Right ventricle myocardium inferior (tissue), 1 donor: ENCODE data around the gene FGF14. TPM values are rescaled to one million over a fixed set of nuclear protein-coding genes. Genes with fewer than 3 reads are reported as not detected.
A peak's percentile ranks its signal among the peaks of the same experiment; 100 is the strongest.

Source experiments
- ATAC-seq: fragments of 200-7000 bp; cut with Tn5 transposase; one replicate; pipeline ENCODE4 v1.9.1; 2020; ENCODE audit warnings: mild to moderate bottlenecking, moderate library complexity
- DNase-seq: peaks from one replicate; pipeline ENCODE4 v3.0.0; 2021; ENCODE audit errors: missing footprints
- intact Hi-C: fragments of 100-400 bp; cut with DNase I; formaldehyde crosslinking; loops from one replicate; pipeline ENCODE4 v1.11.0; 2022
- total RNA-seq: library from RNA; stranded (reverse); fragmentation: NEBNext Ultra II Directional; extraction: Animal tissue kit (Norgen Biotek cat#: 25700); gene quantifications from one replicate; pipeline ENCODE4 v1.2.1, GENCODE V29; 2021
- donor health status: DM: no; HTN: yes; CAD: no; lungs with severe emphysema.

Gene FGF14
- total RNA-seq, 1 donor from 2014 or later, result 3.6 TPM

DNA sequence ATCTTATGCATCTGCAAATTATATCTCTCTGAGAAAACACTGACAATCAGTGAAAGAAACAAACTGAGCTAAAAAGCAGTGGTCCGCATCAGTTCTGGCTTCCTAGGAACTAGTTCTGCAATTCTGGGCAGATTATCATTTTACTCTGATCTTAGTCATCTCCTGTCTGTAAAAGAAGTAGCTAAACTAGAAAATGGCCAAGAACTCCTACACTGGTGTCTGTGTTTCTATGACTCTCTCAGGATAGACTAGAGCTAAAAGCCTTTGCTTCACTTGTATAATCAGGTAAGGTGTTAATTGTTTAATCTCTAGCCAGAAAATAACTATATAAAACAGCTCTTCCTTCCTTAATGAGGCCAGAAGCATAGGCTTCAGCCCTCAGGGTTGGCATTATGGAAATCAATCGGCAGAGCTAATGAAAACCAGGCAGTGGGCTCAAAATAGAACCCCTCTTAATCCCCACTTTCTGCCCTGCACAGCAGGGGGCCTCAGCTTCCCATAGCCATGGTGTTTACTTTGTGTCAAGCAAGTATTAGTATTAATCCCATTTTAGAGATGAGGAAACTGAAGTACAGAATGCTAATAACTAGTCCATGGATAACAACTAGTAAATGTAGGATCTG is 459.2 kb downstream of the FGF14 start:
- ATAC-seq (peak; percentile 61), DNase-seq (no peak)
- intact Hi-C loops, result loop anchor here (1.0 to 10.0 kb wide), 6 partner anchors 70 to 615 kb away; partner anchors contain the start of gene FGF14

DNA sequence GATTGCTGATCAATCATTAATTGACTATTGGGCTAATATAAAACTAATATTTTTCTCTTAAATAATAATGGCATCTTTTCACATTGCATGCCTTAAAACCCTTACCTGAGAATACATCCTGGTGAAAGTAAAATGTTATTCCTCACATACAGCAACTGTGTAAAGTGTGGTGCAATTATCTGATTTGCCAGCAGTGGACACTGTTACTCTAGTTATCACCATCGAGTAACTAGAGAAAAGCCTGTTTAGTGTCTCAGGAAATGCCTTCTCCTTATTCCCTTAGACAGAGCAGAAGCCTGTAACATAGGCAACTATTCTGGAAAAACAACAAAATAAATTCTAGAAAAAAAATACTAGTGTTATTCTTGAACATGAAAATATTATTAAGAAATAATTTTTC is 459.8 kb downstream of the FGF14 start:
- peak; percentile 89 for ATAC-seq
- intact Hi-C loops, result loop anchor here (1.0 to 10.0 kb wide), 6 partner anchors 70 to 615 kb away; partner anchors contain the start of gene FGF14
- no peak for DNase-seq

DNA sequence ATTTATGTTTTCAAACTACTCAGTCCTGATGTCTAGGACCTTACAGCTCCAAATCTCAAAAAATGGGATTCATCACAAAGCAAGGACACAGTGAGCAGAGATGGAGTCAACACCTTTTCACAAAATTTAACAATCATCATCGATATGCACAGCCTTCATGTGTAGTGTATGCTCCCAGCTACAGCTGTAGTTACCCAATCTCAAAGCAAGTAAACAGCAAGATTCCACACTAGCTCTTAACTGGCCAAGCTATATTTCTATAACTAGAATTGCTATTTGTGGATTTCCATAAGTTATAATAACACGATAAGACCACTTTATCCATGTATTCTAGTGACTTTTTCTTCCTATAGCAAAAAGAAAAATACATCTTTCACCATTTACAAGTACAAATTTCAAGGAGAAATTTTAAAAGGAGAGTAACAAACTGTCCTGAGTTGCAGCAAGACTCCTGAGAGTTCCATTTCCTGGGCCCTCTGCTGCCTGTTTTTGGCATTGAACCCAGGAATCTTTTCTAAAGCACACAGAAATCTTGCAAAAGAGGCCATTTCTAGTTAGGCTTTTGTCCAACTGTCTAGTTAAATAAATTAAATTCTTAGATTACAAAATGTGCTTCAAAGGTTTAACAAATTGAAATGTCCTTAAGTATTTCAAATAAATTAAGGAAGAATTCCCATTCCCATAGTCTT is 460.6 kb downstream of the FGF14 start:
- ATAC-seq, result no peak
- no peak for DNase-seq
- intact Hi-C loops, result loop anchor here (5.0 to 10.0 kb wide), 5 partner anchors 71 to 616 kb away; partner anchors contain the start of gene FGF14

DNA sequence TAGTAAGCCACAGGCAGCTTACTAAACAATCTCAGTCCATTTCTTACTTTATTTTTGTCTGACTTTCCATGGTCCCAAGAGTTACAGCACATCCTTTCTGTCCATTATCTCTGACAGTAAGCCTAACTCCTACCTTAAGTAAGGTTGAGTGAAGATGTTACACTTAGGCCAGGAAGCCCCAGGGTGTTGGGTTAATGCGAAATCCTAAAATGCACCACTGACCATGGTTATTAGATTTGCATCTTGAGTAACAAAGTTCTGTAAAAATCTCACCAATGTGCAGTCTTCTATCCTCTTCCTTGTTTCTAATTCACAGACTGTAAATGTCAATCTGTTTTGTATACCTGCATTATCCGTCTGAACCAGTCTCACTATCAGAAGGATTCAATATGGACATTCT is 462.5 kb downstream of the FGF14 start:
- no peak for ATAC-seq
- intact Hi-C loops, result no loop called here
- no peak for DNase-seq

DNA sequence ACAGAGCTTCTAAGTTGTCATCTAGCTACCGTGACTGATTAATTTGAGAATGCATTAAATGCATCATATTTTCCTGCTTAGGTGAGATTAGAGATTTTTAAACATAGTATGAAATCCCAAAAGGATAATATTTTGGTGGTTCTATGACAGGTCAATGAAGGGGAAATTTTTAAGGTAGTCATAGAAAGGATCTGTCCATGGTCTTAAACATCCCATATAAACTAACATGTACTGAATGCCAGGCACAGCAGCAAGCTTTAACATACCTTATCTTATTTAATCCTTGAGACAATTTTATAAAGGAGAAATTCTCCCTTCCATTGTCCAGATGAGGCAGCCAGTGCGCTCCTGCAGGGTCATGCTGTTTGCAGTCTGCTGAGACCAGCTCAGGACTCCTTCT is 466.0 kb downstream of the FGF14 start:
- intact Hi-C loops, result no loop called here
- DNase-seq (no peak), ATAC-seq (no peak)

DNA sequence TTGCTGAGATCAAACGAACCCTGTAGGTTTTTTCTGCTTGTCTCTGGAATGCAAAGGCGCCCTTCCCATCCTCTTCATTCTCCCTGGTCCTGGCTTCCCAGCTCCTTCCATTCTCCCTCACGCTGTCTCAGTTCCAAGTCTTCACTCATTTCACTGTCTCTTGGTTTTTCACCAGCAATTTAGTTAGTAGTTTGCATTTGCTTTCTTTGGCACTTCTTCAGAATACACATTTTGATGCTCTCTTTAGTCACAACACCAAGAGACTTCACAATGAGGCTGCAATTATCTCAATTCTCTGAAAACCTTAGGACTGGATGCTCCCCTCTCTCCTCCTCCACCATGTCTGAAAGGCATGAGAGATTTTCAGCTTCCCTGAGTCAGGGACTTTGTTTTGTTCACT is 470.7 kb downstream of the FGF14 start:
- DNase-seq, result no peak
- no peak for ATAC-seq
- intact Hi-C loops, result no loop called here

DNA sequence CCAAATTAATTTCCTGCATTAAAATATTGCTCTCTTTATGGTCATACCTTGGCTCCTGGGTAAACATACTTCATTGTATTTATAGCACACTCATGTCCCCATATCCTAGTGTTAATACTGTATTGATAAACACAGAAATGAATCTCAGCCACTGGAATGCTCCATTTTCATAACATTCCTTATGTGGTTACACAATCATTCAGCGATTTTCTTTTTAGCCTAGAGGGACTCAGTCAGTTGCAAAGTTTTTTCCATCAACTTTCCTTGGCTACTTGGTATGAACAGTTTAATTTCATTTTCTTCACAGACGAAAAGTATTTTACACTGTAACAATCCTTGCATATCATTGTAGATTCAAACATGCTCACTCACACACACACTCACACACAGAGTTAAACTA is 471.5 kb downstream of the FGF14 start:
- DNase-seq (no peak), ATAC-seq (no peak)
- intact Hi-C loops, result no loop called here

DNA sequence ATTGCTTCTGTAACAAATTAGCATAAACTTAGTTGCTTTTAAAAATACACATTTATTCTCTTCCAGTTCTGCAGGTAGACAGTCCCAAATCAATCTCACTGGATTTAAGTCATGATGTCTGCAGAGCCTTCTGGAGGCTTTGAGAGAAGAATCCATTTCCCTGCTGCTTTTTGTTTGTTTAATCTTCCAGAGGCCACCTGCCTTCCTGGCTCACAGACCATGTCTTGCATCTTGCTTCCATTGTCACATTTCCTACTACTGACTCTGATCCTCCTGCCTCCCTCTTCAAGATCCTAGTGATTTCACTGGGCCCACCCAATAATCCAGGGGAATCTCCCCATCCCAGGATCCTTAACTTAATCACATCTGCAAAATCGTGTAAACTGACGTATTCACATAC is 476.1 kb downstream of the FGF14 start:
- ATAC-seq, result no peak
- intact Hi-C loops, result no loop called here
- no peak for DNase-seq

DNA sequence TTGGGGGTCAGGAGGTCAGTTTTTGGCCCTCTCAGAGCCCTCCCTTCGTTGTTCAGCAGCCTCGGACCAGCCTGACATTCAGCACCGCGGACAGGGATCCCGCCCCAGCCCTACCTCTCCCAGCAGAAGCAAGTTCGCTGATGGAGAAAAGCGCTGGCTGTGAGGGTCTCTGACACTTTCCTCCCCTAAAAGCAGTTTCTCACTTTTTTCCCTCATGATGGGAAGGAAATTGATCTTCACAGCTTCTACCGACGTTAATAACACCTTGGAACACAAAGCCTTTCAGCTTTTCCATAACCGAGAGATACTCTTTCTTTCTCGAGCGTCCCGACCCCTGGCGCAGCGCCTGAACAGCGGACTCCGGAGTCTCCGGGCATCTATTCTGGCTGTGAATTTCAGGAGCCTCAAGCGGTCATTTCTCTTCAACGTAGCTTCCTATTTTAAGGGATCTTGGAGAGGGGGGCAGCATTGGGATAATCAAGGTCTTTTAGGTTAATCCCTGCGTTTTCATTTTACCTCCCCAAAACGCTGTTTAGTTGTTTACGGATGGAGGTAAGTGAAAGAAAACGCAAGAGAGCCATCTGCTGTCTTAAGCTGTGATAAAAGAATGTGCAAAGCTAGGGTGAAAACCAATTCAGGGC is 482.2 kb downstream of the FGF14 start:
- DNase-seq (no peak), ATAC-seq (peak; percentile 46)
- intact Hi-C loops, result loop anchor here (5.0 kb wide), 1 partner anchor 132 kb away; no protein-coding TSS in a partner anchor

DNA sequence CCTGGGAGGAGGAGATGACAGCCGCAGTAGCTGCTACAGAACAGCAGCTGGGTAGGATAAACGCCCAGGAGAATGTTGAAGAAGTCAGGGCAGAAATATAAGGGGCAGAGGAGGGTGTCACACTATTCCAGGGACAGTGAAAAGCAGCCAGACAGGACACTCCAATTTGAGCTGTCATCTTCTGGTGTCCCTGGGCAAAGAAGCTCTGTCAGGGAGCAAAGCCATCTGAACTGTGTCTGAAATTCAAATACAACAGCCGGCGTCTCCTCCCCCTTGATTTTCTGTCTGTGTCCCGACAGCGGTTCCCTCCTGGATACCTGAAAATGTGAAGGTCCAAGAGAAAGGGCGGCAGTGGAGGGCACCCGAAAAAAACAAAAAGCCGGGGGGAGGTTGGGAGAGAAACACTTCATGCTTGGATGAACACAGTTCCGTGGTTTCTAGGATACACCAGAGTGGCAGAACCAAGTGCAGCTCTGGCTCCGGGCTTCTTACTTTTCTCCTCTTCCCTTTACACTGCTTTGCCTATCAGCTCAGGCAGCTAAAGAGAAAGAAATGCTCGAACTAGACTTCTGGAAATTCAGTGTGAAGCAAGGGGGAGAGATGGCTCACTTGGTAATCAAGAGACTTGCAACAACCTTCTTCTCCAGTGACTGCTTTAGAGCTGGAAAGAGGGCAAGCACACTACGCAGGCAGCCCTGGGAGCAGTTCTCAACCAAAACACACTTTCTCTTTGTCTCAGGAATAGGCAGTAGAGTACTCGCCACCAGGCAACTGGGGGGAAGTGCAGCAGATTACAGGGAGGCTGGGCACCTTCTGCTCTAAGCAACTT is 483.8 kb downstream of the FGF14 start:
- intact Hi-C loops, result loop anchor here (5.0 kb wide), 1 partner anchor 131 kb away; no protein-coding TSS in a partner anchor
- ATAC-seq (no peak), DNase-seq (no peak)

DNA sequence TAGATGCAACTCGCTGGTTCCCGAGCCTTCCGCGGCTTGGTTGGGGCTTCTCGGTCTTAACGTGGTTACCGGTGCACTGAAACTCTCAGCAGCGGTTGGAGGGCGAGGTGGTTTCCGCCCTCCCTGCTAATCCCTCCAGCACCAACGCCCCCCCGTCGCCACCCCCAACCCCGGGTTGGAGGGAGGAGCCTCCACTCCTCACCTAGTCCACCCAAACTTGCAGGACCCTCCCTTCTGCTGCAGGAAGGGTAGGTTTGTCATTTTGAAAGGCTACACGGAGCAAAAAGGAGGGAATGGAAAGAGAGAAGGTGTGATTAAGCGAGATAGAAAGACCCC is 484.4 kb downstream of the FGF14 start:
- intact Hi-C loops, result loop anchor here (5.0 kb wide), 1 partner anchor 130 kb away; no protein-coding TSS in a partner anchor
- DNase-seq (no peak), ATAC-seq (no peak)

DNA sequence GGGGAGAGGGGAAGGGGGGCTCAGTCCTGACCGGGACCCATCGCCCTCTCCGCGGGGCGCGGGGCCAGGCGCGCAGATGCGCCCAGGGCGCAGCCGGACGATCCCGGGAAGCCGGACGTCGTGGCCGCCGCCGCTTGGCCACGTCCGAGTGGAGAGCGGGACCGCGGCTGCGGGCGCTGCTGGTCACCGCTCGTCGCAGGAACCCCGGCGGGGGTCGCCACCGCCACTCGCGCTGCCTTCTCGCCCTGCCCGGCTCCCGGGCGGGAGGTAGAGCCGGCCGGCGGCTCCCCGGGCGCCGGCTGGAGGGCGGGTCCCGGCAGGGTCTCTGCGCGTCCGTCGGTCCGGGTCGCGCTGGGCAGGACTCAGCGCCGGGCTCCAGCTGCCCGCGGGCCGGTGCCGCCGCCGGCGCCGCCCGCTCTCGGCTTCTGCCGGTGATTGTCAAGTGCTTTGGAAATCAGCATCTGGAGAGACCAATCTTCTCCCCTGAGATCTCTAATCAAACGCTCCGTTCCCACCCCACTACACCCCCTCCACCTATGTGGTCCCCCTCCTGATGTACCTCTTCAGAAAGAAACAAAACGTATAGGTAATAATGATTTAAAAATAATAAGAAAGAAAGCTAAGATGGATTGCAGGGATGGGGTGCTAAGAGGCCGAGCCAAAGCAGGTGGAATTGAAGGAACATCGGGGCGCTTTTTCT is 484.9 kb downstream of the FGF14 start:
- ATAC-seq (no peak), DNase-seq (no peak)
- intact Hi-C loops, result loop anchor here (5.0 kb wide), 1 partner anchor 130 kb away; no protein-coding TSS in a partner anchor

DNA sequence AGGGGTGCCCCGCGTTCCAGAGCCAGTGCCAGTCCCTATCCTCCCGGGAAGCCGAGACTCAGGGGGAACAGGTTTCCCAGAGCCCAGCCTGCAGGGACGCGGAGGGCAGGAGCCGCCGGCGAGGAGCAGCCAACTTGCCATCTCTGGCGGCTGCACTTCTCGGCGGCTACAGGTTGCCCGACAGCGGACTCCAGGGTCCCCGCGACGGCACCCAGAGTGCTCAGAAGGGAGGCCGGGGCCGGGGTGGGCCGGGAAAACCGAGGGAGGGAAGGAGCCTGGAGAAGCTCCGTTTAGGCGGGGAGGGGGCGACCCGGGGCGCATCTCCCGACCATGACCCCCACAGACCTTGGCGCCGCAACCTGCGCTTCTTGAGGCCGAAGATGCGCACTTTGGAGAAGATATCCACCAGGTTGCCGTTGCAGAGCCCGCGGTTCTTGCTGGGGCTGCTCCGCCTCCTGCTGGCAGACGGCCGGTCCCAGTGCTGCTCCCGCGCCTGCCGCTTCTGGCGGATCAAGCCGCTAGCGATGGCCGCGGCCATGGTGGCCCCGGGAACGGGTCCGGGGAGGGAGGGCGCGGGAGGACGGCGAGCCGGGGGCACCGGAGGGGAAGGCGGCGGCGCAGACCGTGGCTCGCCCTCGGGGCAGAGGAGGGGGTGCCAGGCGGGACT is 485.6 kb downstream of the FGF14 start:
- no peak for DNase-seq
- peak; percentile 68 for ATAC-seq
- intact Hi-C loops, result loop anchor here (5.0 kb wide), 1 partner anchor 129 kb away; no protein-coding TSS in a partner anchor

DNA sequence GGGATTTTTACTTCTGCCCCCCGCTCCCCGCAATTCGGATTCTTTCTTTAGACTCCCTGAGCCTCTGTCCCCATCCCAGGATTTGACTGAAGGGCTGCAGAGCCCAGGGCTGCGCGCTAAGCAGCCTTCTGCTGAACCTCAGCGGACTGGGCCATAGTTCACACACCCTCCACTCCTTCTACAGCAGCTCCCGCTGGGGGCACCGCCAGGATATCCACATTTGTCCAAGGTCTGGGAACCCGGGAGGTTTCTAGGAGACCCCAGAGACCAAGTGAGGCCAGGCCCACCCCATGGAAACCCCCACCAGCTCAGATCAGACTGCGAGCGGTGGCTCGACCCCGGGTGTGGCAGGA is 486.1 kb downstream of the FGF14 start:
- DNase-seq (no peak), ATAC-seq (no peak)
- intact Hi-C loops, result loop anchor here (5.0 kb wide), 1 partner anchor 128 kb away; no protein-coding TSS in a partner anchor

DNA sequence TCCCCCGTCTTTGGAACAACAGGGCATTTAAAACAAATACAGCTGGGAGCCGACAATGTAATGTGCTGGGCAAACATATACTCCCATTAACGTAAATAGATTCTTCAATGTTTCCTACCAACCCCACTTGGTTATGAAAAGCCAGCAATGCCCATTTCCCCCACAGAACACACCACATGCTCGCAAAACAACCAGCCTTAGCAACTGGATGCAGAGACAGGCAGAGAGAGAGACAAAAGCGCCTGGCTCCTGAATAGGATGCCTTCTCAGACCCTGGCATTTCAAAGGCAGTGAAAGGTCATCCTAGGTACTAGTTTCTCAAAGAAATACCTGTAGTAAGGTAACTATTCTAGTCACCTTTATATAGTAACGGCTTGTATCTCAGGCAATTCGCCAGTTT is 486.5 kb downstream of the FGF14 start:
- ATAC-seq (no peak), DNase-seq (no peak)
- intact Hi-C loops, result loop anchor here (5.0 kb wide), 1 partner anchor 128 kb away; no protein-coding TSS in a partner anchor

DNA sequence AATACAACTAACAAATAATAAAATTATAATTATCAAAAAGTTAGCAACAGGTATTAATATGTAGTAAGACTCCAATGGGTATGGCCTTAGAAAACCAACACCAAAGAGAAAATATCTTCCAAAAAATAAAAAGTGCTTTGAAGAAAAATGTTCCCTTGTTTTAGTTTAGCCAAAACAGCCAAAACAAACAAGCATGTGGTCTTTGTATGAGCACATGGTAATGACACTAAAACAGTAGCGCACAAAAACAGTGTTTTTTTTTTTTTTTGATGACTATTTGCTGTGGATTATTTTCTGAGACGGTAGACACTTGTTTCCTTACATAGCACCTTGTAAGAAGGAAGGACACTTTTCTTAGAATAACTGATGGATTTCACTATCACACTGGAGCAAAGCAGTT is 490.1 kb downstream of the FGF14 start:
- ATAC-seq (no peak), DNase-seq (no peak)
- intact Hi-C loops, result no loop called here

DNA sequence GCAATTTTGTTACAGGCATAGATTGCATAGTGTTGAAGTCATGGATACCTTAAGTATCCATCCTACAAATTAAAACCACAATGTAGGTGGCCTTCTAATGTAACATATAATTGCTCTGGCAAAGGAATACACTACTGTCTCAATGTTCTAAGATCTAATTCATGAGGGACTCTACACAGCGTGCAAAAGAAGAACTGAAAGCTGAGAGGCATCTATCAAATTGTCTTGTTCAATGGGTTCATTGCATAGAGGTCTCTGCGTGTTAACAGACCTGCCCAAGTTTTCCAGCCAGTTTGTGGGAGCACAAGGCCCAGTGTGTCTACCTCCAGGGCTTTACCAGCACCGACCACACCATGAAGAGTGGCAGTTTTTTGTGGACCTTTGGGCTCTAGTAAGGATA is 498.0 kb downstream of the FGF14 start:
- intact Hi-C loops, result no loop called here
- DNase-seq (no peak), ATAC-seq (no peak)

DNA sequence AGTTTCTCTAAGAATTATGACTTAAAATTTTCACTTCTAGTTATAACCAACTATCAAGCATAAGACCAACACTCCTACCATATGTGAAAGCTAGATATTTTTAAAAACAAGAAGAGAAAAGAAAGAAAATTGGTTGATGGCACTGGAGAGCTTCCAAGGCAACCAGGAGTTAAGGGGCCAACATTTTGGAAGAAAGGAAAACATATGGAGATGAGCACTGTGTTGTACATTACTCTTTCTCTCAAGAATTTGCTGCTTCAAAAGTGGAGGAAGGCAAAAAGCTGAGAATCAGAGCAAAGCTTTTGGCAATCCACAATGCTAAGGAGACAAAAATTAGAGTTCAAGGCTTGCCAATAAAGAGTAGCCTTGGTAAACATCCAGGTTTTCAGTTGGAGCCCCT is 503.2 kb downstream of the FGF14 start:
- DNase-seq, result no peak
- intact Hi-C loops, result no loop called here
- ATAC-seq, result no peak
